ENCODE data around the gene ALAS1.

ALAS1 gene

DNA sequence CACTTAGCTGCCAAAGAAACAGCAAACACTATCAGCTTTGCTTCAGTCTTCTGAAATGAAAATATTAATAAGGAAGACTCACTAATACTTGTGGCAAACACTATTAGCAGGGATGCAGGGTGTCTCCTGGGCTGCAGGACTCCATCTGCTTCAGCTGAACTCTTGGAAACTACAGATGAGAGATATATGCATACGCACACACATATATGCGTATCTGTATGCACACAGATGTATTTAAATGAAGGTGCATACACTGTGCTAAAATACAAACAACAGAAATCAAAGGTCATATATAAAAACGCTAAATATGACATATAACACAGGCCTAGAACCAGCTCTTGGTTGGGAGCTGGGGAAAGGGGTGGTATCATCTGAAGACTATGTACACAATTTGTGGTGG, 58.2 kb downstream of the ALAS1 start:
- DNase-seq: no peak

DNA sequence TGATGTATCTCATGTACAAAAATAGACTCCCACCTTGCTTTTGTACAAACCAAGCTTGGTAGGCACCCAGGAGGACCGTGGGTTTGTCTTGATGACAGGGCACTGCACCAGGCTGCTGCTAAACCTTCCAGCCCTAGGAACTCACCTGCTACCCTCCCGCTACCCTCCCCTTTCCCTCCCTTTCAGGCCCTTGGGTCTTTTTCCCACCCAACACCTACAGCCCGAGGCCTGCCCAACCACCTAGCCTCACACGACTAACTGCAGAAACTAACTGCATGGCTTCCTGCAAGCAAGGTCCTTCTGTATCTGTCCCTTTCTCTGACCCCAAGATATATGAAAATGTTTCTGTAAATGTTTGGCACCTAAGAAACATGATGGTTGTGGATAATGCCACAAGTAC, 58.7 kb downstream of the ALAS1 start:
- no peak for DNase-seq

DNA sequence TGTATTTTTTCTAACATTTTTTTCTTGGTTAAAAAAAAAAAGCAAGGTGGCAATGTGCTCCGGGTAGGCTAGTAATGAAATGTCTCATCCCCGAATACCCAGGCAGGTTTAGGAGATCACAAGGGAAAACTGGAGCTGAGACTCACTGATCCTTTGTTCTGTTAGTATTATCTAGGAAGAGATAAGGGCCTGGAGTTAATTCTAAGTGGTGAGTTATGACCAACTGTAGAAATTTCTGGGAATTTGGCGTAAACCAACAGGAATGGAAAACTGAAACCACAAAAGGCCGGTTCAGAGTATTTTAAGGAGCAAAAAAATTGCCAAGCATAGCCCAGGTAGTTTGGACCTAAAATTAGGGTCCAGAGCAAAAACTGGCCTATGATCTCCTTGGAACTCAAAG, 60.0 kb downstream of the ALAS1 start:
- DNase-seq: no peak

DNA sequence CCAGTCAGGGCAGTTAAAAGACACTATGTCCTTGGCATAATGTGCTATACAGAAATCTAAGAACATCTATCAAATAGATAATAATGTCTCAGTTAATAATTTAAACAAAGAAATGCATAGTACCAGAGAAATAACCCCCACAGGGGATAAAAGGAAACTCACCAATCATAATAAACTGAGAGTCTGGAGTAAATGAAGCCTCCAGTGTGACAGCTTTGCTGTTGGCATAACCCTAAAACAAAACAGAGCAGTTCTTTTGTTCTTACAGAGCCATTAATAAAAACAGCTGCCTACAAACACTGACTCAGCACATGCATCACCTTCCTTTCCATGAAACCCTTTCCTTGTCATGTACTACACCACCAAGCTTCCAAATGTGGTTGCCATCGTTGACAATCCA, 61.1 kb downstream of the ALAS1 start:
- DNase-seq: no peak

DNA sequence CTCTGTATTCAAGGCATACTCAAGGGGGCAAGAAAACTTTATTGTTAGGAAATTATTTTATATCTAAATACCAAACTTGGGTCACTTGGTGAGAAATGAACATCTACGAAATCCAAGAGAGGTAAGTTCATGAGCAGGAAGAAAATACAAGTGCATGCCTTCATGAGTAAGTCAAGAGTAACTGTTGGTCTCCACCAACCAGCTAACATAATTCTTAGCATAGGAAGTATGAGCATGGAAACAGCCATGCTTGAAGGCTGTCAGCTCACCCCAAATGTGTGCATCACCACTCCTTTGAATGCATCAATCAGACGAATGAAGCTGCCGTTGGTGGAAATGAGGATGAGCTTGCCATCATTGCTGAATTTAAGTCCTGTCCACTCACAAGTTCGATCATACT, 61.5 kb downstream of the ALAS1 start:
- DNase-seq: no peak

DNA sequence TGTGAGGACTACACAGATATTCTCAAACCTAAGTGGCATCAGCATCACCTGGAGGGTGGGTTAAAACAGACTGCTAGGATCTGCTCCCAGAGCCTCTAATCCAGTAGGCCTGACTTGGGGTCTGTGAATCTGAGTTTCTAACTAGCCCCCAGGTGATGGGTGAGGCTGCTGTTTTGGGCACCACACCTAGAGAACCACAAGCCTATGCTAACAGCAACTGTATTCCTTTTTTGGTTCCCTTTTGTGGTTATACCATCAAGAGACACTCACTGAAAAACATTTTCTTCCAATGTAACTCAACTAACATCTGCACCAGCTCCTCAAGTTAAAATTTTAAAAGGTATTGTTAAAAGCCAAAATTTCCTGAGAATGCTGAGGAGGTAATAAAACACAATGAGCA, 64.5 kb downstream of the ALAS1 start:
- no peak for DNase-seq
